Mammary epithelial cell (primary cell): Measurements from ENCODE around the gene TNFSF9.

Experiments used
- EZH2 ChIP-seq: IDR thresholded peaks from 2 replicates; pipeline ENCODE4 v1.6.1; 2012; ENCODE audit warnings: low read length, inconsistent platforms, borderline replicate concordance
- TF ChIP-seq, protein P1 (sequence below), 2 donors: IDR thresholded peaks in 1 of 2; conservative IDR thresholded peaks in 1 of 2; 2 replicates each; pipeline ENCODE4 v1.5.1; 2011 to 2012; ENCODE audit warnings: inconsistent platforms in 2 of 2, low read length in 2 of 2, mild to moderate bottlenecking in 2 of 2, control low read depth in 1 of 2, low read depth in 1 of 2; ENCODE audit not compliant: insufficient read depth in 1 of 2; ENCODE audit errors: extremely low read depth in 1 of 2

DNA sequence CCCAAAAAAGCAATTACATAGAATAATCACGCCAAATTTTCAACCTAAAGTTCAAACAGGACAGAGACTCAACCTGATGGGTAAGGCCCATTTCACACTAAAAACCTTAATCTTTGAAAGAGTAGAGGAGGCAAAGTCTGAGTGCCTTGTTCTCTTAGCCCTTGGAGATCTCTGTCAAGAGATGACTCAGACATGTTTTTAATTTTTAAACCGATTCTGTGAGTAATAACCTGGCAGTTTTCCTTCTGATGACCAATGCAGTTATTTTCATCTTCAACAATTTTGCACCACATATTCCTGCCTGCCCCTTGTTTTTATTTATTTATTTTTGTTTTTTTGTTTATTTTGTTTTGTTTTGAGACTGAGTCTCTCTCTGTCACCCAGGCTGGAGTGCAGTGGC, 11.5 kb upstream of the TNFSF9 start:
- TF ChIP-seq, protein P1, sequence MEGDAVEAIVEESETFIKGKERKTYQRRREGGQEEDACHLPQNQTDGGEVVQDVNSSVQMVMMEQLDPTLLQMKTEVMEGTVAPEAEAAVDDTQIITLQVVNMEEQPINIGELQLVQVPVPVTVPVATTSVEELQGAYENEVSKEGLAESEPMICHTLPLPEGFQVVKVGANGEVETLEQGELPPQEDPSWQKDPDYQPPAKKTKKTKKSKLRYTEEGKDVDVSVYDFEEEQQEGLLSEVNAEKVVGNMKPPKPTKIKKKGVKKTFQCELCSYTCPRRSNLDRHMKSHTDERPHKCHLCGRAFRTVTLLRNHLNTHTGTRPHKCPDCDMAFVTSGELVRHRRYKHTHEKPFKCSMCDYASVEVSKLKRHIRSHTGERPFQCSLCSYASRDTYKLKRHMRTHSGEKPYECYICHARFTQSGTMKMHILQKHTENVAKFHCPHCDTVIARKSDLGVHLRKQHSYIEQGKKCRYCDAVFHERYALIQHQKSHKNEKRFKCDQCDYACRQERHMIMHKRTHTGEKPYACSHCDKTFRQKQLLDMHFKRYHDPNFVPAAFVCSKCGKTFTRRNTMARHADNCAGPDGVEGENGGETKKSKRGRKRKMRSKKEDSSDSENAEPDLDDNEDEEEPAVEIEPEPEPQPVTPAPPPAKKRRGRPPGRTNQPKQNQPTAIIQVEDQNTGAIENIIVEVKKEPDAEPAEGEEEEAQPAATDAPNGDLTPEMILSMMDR (conservative IDR thresholded peaks at IDR 0.05 in 1 of 2, IDR thresholded peaks at IDR 0.05 in 1 of 2; ENCODE audit: extremely low read depth in 1 of 2, insufficient read depth in 1 of 2, low read depth in 1 of 2, low read length in 2 of 2) = no peak
- TF ChIP-seq EZH2 = no peak
